ENCODE measurements around the gene SERPINE2.

GRCh38 chr2:224042191-224042696, 3.2 kb upstream of the SERPINE2 start:
- TF ChIP-seq CTCF (IDR thresholded peaks at IDR 0.05) (no peak), POLR2AphosphoS5 (IDR thresholded peaks at IDR 0.05) (no peak), POLR2A (IDR thresholded peaks at IDR 0.05) (no peak), EP300 (IDR thresholded peaks at IDR 0.05; ENCODE audit: low read depth) (no peak)
